ENCODE results near the gene BTG4. TPM values are rescaled to one million over a fixed set of nuclear protein-coding genes. Genes with fewer than 3 reads are reported as not detected.

Gene BTG4
- total RNA-seq, 4 donors from 2014 or later: not detected

- H3K9me3 ChIP-seq: no peaks in the 10 kb centered on the region
- no peak overlapping the region for H3K4me3 ChIP-seq
- no peak for DNase-seq (ENCODE audit: low spot score in 2 of 2)
- no peak overlapping the region for H3K27ac ChIP-seq
- H3K4me1 ChIP-seq: peaks cover 0 to 1% (median 0%) of the 10 kb centered on the region in 4 donors
- no peaks in the 10 kb centered on the region for H3K36me3 ChIP-seq
- no peaks in the 10 kb centered on the region for H3K27me3 ChIP-seq
- 89 to 91% methylated on average over 2 of the region's 2 CpGs for WGBS, 2 donors
- TF ChIP-seq EP300 (IDR thresholded peaks at IDR 0.05) (no peak), POLR2A (IDR thresholded peaks at IDR 0.05) (no peak)
- TF ChIP-seq, protein P1, sequence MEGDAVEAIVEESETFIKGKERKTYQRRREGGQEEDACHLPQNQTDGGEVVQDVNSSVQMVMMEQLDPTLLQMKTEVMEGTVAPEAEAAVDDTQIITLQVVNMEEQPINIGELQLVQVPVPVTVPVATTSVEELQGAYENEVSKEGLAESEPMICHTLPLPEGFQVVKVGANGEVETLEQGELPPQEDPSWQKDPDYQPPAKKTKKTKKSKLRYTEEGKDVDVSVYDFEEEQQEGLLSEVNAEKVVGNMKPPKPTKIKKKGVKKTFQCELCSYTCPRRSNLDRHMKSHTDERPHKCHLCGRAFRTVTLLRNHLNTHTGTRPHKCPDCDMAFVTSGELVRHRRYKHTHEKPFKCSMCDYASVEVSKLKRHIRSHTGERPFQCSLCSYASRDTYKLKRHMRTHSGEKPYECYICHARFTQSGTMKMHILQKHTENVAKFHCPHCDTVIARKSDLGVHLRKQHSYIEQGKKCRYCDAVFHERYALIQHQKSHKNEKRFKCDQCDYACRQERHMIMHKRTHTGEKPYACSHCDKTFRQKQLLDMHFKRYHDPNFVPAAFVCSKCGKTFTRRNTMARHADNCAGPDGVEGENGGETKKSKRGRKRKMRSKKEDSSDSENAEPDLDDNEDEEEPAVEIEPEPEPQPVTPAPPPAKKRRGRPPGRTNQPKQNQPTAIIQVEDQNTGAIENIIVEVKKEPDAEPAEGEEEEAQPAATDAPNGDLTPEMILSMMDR (IDR thresholded peaks at IDR 0.05): no peak
Measured at GRCh38 chr11:111520560-111520959, 8.4 kb upstream of the BTG4 start.

- TF ChIP-seq, protein P1 (IDR thresholded peaks at IDR 0.05): no peak
- TF ChIP-seq EP300 (IDR thresholded peaks at IDR 0.05): no peak
- DNase-seq (ENCODE audit: low spot score in 2 of 2): no peak
- H3K4me1 ChIP-seq: peaks cover 0 to 10% (median 0%) of the 10 kb centered on the region in 4 donors
Measured at GRCh38 chr11:111518668-111519067, 6.5 kb upstream of the BTG4 start.

DNA sequence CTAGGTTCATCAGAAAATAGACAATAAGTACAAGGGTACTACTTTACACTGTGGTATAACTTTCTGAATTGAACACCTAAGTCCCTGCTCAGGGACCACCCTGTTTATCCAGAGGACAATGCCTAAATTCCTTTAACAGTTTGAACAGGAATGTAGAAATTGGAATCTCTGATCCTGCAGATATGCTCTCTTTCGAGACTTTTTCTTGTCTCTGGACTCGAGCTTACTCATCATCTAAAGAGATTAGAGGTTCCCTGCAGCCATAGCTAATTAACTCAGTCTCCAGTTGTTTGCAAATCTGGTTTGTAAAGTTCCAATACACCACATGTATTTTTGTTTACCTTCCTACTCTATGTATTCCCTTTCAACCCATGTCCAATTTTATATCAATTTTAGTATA lies 3.4 kb upstream of the BTG4 start:
- Histone ChIP-seq H3K4me1 (peaks cover 0 to 24% (median 0%) of the 10 kb centered on the region in 4 donors), H3K27me3 (peaks cover 3 to 34% of the 10 kb centered on the region in 2 donors), H3K9me3 (no peaks in the 10 kb centered on the region), H3K36me3 (no peaks in the 10 kb centered on the region), H3K27ac (no peak overlapping the region), H3K4me3 (no peak overlapping the region)
- TF ChIP-seq, protein P1 (IDR thresholded peaks at IDR 0.05): no peak
- no peak for TF ChIP-seq EP300 (IDR thresholded peaks at IDR 0.05)
- no peak for TF ChIP-seq POLR2A (IDR thresholded peaks at IDR 0.05)
- DNase-seq (ENCODE audit: low spot score in 2 of 2): no peak
- 91 to 95% methylated on average over 2 of the region's 2 CpGs for WGBS, 2 donors

More at GRCh38 chr11:111518668-111519067, 6.5 kb upstream of the BTG4 start:
- H3K9me3 ChIP-seq: no peaks in the 10 kb centered on the region
- H3K4me3 ChIP-seq: no peak overlapping the region
- 48 to 71% methylated on average over 1 of the region's 1 CpG for WGBS, 2 donors
- no peaks in the 10 kb centered on the region for H3K36me3 ChIP-seq
- H3K27me3 ChIP-seq: peaks cover 3 to 10% of the 10 kb centered on the region in 2 donors
- H3K27ac ChIP-seq: no peak overlapping the region

- Histone ChIP-seq H3K4me3 (peak within 1 kb of the TSS in 1 of 4 donors; percentile 35), H3K27ac (no peak within 1 kb of the TSS), H3K36me3 (no peaks in the 10 kb centered on the region), H3K4me1 (peaks cover 0 to 24% (median 0%) of the 10 kb centered on the region in 4 donors), H3K9me3 (no peaks in the 10 kb centered on the region), H3K27me3 (peaks cover 3 to 40% of the 10 kb centered on the region in 2 donors)
- DNase-seq (ENCODE audit: low spot score in 2 of 2): no peak
- TF ChIP-seq, protein P1 (IDR thresholded peaks at IDR 0.05): no peak
- TF ChIP-seq POLR2A (IDR thresholded peaks at IDR 0.05): no peak
- no peak for TF ChIP-seq EP300 (IDR thresholded peaks at IDR 0.05)
- WGBS, 2 donors: 26 to 29% methylated on average over 23 to 35 of the region's 39 CpGs
Measured at GRCh38 chr11:111514216-111515031, 2.2 kb upstream of the BTG4 start, which contains the start of gene HOATZ. TSS of gene HOATZ (plus strand) at chr11:111514778. CDS start at chr11:111514785, 7 bp downstream.

- H3K4me1 ChIP-seq: peaks cover 0 to 24% (median 0%) of the 10 kb centered on the region in 4 donors
- H3K27me3 ChIP-seq: peaks cover 3 to 42% of the 10 kb centered on the region in 2 donors
- no peak for DNase-seq (ENCODE audit: low spot score in 2 of 2)
- 42% methylated on average over 6 of the region's 6 CpGs for WGBS, 2 donors
- peak overlapping the region in 2 of 4 donors; percentile 46 to 59 for H3K4me3 ChIP-seq
- no peaks in the 10 kb centered on the region for H3K9me3 ChIP-seq
- H3K27ac ChIP-seq: no peak overlapping the region
- TF ChIP-seq, protein P1 (IDR thresholded peaks at IDR 0.05): no peak
- no peak for TF ChIP-seq POLR2A (IDR thresholded peaks at IDR 0.05)
- no peak for TF ChIP-seq EP300 (IDR thresholded peaks at IDR 0.05)
- no peaks in the 10 kb centered on the region for H3K36me3 ChIP-seq
Measured at GRCh38 chr11:111513240-111513605, 1.0 kb upstream of the BTG4 start.
